Prostate gland (tissue), 2 donors: ENCODE measurements around the gene CTSC.

Source experiments
- CTCF ChIP-seq, 4 experiments: fragments of 200-600 bp in 2 of 4; fragments of 450-650 bp in 2 of 4; sonication (generic) in 2 of 4; IDR thresholded peaks; 1 replicate in 3 of 4; 2 replicates in 1 of 4; pipeline ENCODE4 v1.5.1; 2016 to 2019; ENCODE audit warnings: antibody characterized with exemption in 4 of 4, mild to moderate bottlenecking in 2 of 4, moderate library complexity in 2 of 4
- POLR2A ChIP-seq: fragments of 450-650 bp; IDR thresholded peaks from one replicate; pipeline ENCODE4 v1.6.1; 2016; ENCODE audit warnings: antibody characterized with exemption, mild to moderate bottlenecking
- POLR2AphosphoS5 ChIP-seq: sonication (generic); formaldehyde crosslinking; IDR thresholded peaks from one replicate; pipeline ENCODE4 v1.6.1; 2017; ENCODE audit warnings: antibody characterized with exemption

- TF ChIP-seq CTCF (IDR thresholded peaks at IDR 0.05) = no peak
- no peak for TF ChIP-seq POLR2A
- no peak for TF ChIP-seq POLR2AphosphoS5
Observed at GRCh38 chr11:88277349-88277915, 60.1 kb downstream of the CTSC start.
